Measurements from ENCODE around the gene INO80E. TPM values are rescaled to one million over a fixed set of nuclear protein-coding genes. Genes with fewer than 3 reads are reported as not detected.
A peak's percentile ranks its signal among the peaks of the same experiment; 100 is the strongest.

The INO80E gene
- total RNA-seq, 1 donor from 2014 or later = 36.8 TPM

- peak; percentile 83 for DNase-seq (ENCODE audit: low spot score)
- intact Hi-C loops (cut with DNase I) = loop anchor here (5.0 kb wide), 1 partner anchor 157 kb away; the partner anchor contains the start of gene PAGR1
Measured at GRCh38 chr16:29974291-29975133, 21.5 kb upstream of the INO80E start.

DNA sequence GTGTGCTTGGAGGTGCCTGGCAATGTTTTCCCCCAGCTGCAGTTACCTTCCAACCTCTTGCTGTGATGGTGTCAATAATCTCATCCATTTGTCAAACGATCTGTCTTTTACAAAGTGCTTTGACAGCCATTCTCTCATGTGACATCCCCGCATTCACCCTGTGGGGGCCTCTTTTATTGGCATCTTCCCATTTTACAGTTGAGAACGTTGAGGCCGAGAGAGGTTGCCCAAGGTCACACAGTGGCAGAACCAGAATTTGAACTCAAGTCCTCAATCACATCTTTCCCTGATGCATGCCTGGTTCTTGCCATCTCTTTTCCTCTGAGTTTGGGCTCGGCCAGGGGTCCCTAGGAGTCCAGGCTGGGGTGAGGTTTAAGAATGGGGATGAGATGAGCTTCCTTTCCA lies 20.9 kb upstream of the INO80E start:
- intact Hi-C loops (cut with DNase I) = no loop called here
- peak; percentile 9 for DNase-seq (ENCODE audit: low spot score)

DNA sequence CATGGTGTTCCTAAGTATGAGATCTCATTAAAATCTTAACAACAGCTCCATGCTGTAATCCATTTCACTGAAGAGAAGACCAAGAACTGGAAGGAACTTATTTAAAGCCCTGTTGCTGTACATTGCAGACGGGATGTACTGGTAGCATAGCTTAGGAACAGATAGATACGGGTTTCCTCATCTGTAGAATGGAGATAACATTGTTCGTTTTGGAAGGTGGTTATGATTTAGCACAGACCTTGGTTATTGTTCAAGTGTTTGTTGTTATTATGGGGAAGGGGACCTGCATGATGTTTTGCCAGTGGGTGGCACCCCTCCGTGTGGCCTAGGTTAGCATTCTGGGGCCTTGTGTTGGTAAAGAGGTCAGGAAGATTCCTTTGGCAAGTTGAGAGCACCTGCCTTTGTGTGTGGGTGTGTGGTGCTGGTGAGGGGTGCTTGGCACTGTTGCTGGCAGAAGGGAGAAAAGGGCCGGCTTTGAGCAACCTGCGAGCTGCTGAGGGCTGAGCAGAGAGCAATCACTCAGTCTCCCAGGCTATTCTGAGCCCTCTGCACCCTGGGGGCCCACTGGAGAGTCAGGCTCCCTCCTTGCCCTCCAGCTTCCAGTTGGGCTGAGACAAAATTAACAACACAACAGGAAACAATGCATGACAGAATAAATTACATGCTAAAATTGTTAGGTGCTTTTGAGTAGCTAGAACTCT lies 20.1 kb upstream of the INO80E start:
- intact Hi-C loops (cut with DNase I) = no loop called here
- DNase-seq (ENCODE audit: low spot score) = peak; percentile 68

GRCh38 chr16:29977063-29977825 lies 18.8 kb upstream of the INO80E start:
- intact Hi-C loops (cut with DNase I) = no loop called here
- DNase-seq (ENCODE audit: low spot score) = peak; percentile 78

DNA sequence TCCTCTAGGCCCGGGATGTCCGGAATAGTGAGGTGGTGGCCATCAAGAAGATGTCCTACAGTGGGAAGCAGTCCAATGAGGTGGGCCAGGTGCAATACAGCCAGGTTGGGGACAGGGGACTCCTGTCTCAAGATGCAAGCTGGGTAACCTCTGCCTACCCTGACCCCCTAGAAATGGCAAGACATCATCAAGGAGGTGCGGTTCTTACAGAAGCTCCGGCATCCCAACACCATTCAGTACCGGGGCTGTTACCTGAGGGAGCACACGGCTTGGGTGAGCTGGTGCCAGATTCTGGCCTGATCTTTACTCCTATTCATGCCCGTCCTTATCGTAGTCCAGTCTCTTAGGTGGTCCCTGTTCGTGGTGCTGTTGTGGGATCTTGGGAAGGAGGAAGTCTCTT lies 18.0 kb upstream of the INO80E start:
- intact Hi-C loops (cut with DNase I) = no loop called here

DNA sequence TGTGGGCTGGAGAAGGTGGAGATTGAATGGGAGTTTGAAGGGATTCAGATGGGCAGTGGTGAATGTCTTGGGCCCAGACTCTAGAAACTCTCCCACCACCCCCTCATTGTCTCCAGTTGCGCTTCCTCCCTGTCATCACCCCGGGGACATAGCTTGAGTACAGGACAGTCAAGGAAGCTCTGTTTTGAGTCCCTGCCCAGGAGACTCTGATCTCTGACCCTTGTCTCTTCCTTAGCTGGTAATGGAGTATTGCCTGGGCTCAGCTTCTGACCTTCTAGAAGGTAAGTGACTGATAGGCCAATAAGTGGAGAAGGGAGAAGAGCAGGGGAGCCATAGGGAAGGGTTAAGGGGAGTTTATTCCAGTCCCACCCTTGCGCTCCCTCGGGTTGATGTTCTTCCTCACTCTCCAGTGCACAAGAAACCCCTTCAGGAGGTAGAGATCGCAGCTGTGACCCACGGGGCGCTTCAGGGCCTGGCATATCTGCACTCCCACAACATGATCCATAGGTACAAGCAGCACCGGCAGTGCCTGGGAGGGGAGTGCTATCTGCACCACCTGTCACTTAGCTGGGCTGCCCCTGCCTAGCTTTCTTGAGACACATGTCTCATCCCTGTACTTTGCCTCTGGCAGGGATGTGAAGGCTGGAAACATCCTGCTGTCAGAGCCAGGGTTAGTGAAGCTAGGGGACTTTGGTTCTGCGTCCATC lies 17.3 kb upstream of the INO80E start:
- DNase-seq (ENCODE audit: low spot score) = peak; percentile 4
- intact Hi-C loops (cut with DNase I) = no loop called here

More for the DNA sequence above, 18.0 kb upstream of the INO80E start:
- DNase-seq (ENCODE audit: low spot score) = peak; percentile 22

GRCh38 chr16:29982560-29983419 lies 13.3 kb upstream of the INO80E start:
- intact Hi-C loops (cut with DNase I) = no loop called here
- no peak for DNase-seq (ENCODE audit: low spot score)

- no peak for DNase-seq (ENCODE audit: low spot score)
Measured at GRCh38 chr16:29983420-29984136, 12.5 kb upstream of the INO80E start.

DNA sequence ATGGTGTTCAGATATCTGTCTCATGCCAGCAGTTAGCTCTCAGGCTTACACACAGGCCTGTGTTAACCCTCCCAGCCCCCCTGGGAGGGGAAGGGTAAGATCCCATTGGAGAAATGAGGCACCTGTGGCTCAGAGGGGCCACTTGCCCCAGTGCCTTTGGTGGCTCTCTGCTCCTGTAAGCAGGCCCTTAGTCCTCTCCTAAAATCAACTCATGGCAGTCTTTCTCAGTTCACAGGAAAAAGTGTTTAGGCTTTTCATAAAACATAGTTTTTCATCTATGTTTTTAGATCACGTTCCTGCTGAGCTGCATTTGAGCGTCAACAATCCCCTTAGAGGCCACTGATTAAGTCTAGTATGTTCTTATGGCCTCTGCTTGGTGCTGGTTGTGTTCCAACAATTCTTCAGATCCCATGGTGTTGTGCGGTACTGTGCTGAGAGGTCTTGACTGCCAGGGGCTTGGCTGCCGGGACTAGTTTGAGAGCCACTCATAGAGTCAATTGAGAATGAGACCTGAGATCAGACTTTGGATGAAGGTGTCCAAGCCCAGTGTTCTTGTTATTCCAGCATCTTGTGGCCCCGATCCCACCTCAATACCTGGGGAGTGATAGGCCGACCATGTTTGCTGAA lies 11.8 kb upstream of the INO80E start:
- intact Hi-C loops (cut with DNase I) = no loop called here
- DNase-seq (ENCODE audit: low spot score) = no peak

More at GRCh38 chr16:29983420-29984136, 12.5 kb upstream of the INO80E start:
- intact Hi-C loops (cut with DNase I) = no loop called here

DNA sequence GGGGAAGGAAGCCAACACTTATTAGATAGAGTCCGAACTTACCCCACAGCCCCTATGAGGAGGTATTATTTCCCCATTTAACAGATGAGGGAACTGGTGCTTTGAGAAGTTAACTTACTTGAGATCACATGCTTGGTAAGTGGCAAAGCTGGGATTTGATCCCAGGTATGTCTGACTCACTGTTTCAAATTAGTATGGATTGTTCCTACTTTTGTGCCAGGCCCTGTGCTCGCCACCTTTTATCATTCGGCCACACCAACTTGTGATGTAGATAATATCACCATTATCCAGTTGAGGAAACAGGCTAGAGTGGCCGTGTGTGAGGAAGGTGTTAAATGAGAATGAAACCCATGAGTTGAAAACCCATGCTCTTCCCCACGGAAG lies 11.3 kb upstream of the INO80E start:
- intact Hi-C loops (cut with DNase I) = no loop called here

DNA sequence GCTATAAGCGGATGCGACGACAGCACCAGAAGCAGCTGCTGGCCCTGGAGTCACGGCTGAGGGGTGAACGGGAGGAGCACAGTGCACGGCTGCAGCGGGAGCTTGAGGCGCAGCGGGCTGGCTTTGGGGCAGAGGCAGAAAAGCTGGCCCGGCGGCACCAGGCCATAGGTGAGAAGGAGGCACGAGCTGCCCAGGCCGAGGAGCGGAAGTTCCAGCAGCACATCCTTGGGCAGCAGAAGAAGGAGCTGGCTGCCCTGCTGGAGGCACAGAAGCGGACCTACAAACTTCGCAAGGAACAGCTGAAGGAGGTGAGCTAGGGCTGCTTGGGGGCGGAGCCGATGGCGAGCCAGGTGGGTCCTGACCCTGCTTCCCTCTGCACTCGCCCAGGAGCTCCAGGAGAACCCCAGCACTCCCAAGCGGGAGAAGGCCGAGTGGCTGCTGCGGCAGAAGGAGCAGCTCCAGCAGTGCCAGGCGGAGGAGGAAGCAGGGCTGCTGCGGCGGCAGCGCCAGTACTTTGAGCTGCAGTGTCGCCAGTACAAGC lies 10.7 kb upstream of the INO80E start:
- no peak for DNase-seq (ENCODE audit: low spot score)
- intact Hi-C loops (cut with DNase I) = no loop called here

More for the DNA sequence above, 11.3 kb upstream of the INO80E start:
- no peak for DNase-seq (ENCODE audit: low spot score)

GRCh38 chr16:29986231-29986630 lies 9.8 kb upstream of the INO80E start:
- intact Hi-C loops (cut with DNase I) = no loop called here
- no peak for DNase-seq (ENCODE audit: low spot score)

- no peak for DNase-seq (ENCODE audit: low spot score)
- intact Hi-C loops (cut with DNase I) = no loop called here
Measured at GRCh38 chr16:29986931-29987330, 9.1 kb upstream of the INO80E start.

- intact Hi-C loops (cut with DNase I) = no loop called here
- no peak for DNase-seq (ENCODE audit: low spot score)
Measured at GRCh38 chr16:29987371-29988085, 8.5 kb upstream of the INO80E start.

DNA sequence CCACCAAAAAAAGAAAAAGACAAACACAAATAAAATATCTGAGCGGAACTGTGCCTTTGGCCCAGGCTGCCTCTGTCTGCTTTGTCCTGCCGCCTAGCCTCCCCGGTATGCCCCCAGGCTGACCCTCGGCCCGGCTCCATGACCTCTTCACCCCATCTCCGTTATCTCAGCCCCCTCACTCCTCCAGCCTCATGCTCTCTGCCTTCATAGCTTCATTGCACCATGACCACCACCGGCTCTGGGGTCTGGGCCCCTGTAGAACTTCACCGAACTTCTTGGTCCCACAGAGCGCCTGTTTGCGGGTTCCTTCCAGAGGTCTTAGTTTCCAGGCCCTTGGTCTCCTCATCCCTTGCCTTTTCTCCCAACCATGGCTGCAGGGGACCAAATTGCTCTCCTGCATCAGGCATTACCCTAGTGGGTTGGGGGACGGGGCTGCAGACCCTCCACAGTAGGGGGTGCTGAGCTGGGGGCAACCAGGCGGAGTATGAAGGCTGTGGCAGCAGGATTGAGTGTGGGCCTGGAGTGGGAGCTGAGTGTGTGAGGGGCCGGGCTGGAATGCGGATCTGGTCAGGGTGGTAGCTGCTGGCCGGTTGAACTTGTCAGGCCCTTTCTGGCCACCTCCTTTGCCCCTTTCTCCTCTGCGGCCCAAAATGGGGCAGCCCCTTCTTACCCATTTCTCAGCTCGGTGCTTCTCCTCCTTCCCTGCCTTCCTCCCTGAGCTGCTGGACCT lies 7.5 kb upstream of the INO80E start:
- DNase-seq (ENCODE audit: low spot score) = no peak
- intact Hi-C loops (cut with DNase I) = no loop called here

Data from cardiac septum (tissue), 1 donor.